Tongue (tissue), 2 donors: ENCODE measurements around the gene GNAI2. TPM values are rescaled to one million over a fixed set of nuclear protein-coding genes. Genes with fewer than 3 reads are reported as not detected.
"Not testable (repeated sequence)": the region's sequence is repeated elsewhere in the genome, so short reads cannot be mapped to it uniquely, and the experiment has no call there.

Experiments used
- DNase-seq: peaks from one replicate; pipeline ENCODE4 v3.0.0-alpha.2; 2015
- total RNA-seq: library from RNA; depleted of rRNA; stranded (reverse); fragments of >200 nt; gene quantifications from one replicate; pipeline ENCODE4 v1.2.3, GENCODE V29; 2014

GNAI2 gene
- total RNA-seq, 1 donor from 2014 or later = 120 TPM

DNA sequence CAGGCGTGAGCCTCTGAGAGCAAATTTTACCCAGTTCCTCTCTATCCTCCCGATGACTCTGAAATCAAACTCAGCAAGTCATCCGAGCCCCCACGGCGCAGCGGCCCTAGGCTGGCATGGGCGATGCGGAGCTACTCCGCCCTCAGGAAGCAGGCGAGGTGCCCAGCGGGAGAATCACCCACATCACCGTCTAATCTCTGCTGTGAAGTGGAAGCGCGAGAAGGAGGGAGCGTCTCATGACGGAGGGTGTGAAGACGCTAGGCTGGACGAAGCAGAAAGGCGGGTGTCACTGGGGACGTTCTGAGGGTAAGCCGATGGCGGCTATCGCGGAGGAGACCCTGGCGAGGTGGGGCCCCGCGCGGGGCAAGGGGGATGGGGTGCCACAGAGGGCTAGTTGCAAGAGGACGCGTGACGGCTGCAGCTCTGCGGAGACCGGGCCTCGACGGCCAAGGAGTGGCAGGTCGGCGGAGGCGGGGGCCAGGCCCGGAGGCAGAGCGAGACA lies 9.1 kb upstream of the GNAI2 start:
- peak; percentile 57 for DNase-seq

DNA sequence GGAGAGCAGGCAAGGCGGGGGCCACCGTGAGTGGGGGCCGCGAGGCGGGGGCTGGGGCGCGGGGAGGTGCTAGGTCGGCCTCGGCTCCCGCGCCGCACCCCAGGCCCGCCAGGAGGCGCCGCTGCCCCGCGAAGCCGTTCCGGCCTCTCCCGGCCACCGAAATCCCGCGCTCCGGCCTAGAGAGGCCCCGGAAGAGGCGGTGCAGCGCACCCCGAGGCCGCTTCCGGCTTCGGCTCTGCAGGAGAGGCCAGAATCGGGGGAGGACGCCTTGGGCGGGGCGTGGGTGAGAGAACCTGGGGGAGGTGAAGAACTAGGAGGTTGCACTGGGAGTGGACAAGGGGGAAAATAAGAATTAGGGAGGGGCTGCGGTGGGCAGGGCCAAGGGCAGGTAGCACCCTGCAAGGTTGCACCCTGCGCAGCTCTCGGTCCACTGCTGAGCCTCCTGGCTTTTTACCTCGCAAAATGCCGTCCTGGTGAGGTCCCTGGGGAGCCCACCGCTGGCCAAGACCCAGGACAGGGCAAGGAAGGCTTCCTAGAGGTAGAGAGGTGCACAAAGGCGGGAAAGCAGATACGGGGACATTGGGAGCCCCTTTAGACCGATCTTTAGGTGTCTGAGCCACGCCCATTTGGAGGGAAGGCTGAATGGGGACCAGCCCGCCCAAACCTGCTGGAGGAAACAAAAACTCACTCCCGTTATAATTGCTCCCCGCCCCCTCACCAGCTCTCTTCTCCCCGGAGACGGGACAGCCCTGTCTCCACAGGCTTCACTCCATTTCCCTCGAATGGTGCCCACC lies 8.4 kb upstream of the GNAI2 start:
- peak; percentile 97 for DNase-seq

DNA sequence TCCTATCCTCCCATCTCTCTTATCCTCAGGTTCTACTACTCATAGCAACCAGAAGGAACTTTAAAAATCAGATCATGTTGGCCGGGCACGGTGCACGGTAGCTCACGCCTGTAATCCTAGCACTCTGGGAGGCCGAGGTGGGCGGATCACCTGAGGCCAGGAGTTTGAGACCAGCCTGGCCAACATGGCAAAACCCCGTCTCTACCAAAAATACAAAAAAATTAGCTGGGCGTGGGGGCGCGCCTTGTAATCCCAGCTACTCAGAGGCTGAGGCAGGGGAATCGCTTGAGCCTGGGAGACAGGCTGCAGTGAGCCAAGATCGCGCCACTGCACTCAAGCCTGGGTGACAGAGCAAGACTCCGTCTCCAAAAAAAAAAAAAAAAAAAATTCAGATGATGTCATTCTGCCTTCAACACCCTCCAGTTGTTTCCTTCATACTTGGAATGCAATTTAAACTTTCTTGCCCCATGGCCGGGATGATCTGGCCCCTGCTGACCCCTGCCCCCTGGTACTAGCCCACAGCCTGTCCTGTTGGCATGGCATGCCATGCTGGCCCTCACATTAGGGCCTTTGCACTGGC lies 7.7 kb upstream of the GNAI2 start:
- not testable (repeated sequence) for DNase-seq

DNA sequence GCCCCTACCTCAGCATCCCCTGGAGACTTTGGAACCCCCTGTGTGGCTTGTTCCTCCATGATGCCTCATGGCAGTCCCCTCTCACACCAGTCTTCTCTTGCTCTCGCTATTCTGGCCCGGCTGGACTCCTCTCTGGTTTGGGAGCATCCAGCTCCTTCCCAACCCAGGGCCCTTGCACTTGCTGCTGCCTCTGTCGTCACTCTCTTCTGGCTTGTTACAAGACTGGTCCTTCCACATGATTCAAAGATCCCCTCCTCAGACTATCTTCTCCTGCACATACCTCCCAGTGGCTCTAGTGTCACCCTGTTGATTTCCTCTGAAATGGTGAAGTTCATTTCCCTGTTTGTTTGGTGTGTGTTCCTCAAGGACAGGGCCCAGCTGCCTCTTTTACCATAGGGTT lies 6.5 kb upstream of the GNAI2 start:
- DNase-seq = no peak

DNA sequence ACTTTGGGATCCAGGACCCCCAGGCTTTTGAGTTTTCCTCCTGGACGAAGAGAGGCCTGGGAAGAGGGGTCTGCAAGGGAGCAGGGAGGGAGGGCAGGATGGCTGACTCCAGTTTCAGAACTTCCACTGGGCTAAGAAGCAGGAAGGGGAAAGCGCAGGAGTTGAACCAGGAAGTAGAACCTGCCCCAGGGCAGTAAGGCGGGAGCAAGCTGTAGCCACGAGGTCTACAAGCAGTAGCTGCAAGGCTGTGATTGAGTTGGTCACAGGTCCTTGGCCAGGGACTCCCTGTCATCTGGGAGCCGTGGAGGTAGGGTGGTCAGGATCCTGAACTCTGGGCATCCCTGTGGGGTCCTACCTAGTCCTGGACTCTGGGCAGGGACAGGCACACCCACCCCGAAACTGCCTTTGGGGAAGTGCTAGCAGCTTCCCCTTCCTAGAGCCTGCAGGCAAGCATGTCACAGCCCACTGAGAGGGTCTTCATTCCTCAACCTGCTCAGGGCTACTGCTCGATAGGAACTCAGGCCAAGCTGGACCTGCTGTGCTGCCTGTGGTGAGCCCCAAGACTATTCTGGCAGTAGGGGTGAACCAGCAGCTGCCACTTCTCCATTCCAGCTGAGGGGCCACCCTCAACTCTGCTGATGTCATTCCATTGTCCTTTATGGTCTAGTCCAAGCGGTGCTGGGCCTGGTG lies 5.8 kb upstream of the GNAI2 start:
- no peak for DNase-seq

DNA sequence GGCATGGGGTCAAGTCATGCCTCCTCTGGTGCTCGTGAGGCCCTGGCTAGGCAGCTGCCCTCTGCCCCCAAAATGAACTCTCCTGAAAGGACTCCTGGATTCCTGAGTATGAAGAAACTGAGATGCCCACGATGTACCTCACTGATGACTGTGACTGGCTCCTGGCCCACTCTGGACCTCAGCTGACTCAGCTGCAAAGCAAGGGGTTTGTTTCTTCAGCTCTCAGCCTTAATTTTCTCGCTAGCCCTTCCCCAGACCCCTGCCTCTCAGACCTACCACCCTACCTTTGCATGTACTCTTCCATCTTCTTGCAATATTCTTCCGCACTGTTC lies 5.2 kb upstream of the GNAI2 start:
- DNase-seq = no peak

DNA sequence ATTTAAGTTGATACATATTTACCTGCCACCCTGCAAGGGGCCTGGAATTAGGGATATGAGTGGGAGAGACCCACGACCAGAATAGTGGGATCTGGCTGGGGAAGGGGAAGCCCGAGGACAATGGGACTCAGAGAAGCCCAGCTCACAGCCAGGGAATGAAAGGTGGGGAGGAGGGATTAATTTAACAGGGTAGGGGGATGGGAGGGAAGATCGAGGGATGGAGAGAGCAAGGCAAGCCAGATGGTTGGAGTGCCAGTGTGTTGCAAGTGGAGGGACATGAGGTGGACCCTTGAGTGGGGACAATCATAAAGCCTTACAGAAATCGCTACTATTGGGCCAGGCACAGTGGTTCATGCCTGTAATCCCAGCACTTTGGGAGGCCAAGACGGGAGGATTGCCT lies 4.4 kb upstream of the GNAI2 start:
- no peak for DNase-seq

DNA sequence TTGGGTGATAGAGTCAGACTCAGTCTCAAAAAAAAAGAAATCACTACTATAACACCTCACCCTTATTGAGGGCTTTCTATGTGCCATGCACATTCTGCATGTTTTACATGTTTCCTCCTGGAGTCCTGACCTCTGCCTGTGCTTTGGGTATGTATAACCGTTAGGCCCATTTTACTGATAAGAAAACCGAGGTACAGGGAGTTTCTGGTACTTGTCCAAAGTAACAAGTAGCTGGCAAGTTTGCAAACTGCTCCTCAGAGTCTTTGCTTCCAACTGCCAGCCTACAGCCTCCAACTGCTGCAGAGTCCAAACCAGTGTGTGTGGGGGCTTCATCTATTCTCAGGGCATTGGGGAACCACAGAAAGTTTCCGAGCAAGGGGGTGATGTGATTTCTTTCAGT lies 3.7 kb upstream of the GNAI2 start:
- DNase-seq = no peak

DNA sequence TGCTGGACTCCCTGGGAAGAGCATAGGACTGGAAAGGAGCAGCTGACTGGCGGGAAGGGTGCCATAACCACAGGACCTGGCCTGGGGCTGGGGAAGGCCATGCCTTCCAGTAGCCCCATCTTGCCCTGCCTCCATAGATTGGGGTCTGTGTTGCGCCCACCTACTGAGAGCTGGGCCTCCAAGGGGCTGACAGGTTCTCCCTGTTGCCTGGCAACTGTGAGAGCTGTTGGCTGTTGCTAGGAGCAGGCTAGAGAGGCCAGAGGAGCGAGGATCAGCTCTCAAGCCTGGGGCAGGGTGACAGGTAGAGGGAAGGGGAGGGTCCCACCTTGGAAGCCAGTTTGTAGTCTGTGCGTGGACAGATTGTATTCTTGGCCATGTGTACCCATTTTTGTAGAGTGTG lies 2.8 kb upstream of the GNAI2 start:
- DNase-seq = no peak

DNA sequence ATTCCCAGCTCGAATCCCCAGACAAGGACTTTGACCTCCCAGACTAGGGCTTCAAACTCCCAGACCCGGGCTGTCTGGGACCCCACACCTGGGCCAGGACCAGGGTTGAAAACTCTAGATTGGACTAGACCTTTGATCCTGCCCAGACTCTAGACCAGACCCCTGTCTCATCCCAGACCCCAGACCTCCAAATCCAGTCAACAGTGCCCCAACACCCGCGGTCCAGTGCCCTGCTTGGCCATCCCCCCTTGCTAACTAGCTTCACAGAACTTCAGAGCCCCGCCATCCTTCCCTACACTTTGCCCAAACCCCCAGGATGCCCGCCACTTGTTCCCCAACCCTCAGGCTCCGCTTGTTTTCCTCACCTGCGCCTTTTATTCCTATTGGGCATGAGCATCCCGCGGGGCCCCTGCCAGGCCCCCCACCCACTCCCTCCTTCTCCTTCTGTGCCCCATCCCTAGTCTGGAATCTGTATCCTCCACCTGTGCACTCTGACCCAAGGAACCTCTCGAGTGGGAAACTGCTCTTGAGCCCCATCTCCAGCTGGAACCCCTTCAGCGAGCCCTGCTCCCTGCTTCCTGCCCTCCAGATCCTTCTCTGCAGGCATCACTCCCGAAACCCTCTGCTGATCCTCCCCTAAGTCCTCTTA lies 604 bp downstream of the GNAI2 start:
- no peak for DNase-seq

DNA sequence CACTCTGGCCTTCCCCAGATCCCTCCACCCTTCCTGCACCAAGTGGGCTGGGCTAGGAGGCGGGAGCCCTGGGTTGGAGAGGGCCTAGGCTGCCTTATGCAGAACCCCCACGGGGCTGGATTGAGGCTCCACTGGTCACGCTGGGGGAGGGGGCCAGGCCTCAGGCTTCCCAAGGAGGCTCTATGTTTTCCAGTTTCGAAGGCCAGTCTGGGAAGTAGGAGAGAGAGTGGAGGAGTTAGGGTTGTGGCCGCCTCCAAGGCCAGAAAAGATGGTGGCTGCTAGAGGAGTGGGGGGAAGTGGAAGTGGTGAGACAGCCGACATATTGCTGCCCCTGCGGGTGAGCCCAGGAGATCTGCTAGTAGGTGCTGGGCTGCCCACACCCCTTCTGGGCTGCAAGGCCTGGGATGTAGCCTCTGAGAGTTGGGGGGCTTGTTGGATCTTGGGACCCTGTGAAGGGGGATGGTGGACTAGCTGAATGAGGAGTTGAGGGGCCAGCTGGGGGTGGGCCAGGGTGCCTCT lies 1.2 kb downstream of the GNAI2 start:
- peak; percentile 53 for DNase-seq

DNA sequence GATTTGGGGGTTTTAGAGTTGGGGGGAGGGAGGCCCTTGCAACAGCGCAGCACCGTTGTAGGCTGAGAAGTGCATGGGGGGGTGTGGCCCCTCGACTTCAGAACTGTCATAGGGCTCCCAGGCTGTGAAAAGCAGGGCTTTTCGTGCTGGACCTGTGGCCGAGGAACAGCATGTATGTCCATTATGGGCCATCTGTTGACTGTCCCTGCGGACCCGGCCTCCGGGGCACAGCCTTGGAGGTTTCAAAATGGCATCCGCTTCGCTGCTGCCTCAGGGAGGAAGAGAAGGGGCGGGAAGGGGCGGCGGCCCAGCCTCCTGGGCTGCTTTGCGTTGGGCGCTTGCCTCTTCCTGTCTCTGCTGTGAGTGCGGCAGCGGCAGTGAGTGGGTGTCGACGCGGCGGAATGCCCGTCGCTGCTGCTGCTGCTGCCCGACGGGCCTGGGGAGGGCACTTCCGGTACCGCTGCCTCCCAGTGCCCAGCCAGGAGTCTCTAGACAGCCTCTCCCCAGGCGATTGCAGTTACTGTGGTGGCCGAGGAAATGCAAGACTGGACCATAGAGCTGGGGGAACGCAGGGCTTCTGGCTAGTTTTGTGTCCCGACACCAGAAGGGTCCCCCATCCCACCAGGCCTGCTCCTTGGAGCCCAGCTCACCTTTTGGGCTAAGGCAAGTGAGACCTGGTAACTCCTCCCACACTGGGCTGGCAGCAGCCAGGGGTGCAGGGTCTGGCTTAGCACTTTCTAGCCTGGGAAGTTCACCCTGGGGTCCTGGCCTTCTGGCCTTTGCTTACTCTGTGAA lies 1.9 kb downstream of the GNAI2 start:
- DNase-seq = peak; percentile 84

DNA sequence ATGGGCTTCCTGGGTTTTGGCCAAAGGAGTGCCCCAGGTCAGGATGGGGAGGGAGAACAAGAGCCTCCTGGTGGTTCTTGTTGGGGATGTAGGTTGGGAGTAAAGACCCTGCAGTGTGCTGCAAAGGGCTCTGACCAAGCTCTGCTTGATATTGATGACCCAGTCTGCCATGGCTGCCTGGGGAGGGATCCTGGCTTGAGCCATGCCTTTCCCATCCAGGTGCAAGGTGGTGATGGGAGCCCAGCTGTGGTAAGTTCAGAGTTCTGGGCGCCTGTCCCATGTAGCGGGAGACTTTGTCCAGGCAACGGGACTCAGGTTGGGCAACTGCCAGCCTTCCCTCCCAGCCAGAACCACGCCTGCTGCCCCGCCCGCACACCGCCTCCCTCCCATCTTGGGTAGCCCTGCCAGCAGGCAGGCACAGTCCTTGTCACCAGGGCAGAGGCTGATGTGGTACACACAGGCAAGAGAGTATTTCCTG lies 2.6 kb downstream of the GNAI2 start:
- DNase-seq = peak; percentile 71

DNA sequence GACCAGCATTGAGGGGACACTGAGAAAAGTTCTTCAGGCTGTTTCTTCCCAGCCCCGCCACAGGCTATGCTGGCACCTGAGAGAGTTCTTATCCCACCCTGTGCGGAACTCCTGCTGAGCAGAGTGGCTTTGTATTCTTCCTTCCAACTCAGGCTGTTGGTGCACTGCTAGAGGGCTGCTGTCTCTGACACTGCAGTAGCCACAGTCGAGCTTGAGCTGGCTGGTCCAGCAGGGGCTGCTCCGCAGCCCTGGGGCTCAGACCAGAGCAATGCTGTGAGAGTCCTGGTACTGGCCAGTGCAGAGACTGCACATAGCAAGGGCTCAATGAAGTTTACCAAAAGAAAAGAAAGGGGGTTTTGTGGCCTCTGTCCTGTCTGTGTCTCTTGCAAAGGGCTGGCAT lies 3.6 kb downstream of the GNAI2 start:
- DNase-seq = no peak

DNA sequence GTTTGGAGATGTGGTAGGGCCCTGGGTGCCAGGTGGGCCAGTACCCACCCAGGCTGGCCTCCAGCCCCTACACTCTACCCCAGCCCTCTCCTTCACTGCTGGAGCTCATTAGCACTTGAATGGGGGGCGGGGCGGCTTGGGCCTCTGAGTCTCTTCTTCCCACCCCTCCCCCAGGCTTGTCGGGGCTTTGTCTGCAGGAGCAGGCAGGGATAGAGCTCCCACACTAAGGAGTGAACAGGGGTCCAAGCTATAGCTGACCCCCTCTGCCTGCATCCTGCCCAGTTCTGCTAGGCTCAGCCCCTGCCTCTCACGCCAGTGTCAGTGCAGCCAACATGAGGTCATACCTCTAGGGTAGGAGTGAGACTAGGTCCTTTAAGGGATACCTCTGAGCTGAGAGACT lies 5.2 kb downstream of the GNAI2 start:
- peak; percentile 31 for DNase-seq

DNA sequence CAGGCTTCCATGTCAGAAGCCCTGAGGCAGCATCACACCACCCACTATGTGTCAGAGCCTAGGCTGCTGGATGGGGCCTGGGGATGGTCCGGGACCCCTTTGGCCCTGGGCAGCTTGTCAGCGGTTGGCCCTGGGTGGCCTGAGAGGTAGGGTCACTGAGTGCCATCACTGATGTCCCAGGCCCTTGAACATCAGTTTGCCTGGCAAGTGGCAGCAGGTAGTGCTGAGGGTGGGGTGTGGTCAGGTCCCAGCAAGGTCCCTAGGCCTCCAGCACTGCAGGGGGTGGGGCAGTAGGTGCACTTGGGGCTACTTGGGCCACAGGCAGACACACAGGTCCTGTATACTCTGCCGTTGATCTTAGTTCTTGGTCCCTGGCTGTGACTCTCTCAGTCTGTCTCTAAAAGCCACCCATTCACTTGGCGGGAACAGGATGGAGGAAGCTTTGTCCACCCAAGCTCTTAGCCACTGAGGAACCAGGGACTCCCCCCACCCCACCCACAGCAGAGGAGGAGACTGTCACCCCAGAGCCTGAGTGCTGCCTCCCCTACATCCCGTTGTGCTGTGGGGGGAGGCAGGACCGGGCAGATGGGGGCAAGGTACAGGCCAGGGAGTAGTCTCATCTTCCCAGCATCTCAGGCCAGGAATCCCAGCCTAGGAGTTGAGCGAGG lies 5.8 kb downstream of the GNAI2 start:
- DNase-seq = no peak

DNA sequence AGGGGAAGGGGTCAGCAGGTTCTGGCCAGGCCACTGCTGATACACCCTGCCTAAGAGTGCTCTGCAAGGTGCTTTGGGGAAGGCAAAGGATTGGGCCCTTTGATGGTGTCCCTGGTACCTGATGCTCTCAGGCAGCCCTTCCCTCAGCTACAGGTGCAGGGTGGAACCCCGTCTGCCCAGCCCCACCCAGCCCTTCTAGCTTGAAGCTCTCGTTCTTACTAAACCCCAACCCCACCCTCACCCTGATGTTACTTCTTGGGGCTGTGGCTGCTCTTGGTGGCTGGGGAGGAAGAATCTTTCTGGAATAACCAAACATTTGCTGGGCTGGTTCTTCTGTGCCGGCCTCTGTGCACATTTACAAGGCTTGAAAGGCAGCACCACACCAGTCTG lies 6.4 kb downstream of the GNAI2 start:
- DNase-seq = no peak

DNA sequence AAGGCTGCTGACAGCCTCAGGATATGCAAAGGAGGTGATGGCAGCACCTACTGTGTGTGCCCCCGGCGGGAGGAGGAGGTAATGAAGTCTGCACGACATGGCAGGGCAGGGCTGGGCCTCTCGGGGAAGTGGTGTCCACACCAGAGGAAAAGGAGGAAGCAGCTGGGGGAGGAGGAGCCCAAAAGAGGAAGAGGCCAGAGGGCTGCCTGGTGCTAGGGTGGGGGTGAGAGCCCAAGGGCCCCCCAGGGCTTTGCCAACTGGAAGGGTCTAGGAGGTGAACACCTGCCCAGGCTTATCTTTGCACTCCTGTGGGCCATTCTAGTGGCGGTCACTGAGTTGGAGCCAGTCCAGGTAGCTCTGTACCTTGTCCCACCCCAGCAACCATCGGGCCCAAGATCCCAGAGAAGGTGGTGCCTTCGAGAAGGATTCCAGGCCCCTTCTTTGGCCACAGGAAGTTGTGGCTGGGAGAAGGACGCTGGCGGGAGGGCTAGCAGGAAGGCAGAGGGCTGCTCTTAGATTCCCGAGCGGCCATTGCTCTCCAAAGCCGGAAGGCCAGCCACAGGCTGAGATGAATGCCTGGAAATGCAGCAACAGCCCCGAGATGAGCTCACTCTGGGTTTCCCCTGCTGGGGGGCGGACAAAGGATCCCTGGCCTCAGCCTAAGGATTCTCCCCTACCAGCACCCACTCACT lies 7.0 kb downstream of the GNAI2 start:
- DNase-seq = peak; percentile 39

DNA sequence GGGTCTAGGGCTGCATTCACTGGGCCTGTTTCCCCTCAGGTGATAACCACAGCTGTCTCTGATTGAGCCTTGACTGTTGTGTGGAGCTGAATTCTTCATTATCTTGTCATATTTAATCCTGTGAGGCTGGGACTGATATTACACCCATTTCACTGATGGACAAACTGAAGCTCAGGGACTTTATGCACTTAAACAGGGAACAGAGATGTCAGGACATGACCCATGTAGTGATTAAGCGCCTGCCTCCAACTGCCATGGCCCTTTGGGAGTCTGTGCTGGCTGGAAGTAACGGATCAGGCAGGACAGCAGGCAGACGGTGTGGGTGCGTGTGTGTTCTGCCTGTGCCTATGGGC lies 7.5 kb downstream of the GNAI2 start:
- no peak for DNase-seq

DNA sequence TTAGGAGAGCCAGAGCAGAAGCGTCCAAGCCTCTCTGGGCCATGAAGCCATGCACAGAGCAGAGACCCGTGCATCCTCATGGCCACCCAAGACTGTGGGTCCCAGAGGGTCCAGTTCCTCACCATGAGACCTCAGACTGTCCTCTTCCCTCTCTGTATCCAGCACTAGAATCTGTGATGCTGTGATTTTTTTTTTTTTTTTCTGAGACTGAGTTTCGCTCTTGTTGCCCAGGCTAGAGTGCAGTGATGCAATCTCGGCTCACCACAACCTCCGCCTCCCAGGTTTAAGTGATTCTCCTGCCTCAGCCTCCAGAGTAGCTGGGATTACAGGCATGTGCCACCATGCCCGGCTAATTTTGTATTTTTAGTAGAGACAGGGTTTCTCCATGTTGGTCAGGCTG lies 8.8 kb downstream of the GNAI2 start:
- DNase-seq = not testable (repeated sequence)

DNA sequence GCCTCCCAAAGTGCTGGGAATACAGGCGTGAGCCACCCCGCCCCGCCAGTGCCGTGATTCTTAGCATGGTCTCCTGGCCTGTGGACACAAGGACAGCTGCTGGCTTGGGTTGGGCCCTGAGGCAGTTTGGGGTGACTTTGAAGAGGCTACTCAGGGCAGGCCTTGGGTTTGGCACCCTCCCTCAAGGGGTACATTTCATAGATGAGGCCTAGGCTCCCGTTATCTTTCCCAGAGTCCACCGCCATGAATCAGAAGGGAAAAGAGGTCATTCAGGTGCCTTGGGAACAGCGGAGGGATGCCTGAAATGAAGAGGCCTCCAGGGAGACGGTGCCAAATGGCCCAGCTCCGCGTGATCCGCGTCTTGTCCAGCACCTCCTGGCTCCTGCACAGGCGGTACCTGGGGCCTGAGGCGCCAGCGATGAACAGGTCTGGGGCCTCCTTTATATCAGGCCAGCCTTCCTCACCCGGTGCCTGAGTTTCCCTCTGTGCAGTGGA lies 9.3 kb downstream of the GNAI2 start:
- no peak for DNase-seq
